Skeletal muscle satellite cell (primary cell): ENCODE results near the gene XKR7.
"Not testable (repeated sequence)": the region's sequence is repeated elsewhere in the genome, so short reads cannot be mapped to it uniquely, and the experiment has no call there.

Experiments used
- H3K27me3 ChIP-seq: 2 replicates; pipeline ENCODE4 v1.7.0; 2013; ENCODE audit warnings: low read length; ENCODE audit not compliant: control insufficient read depth, insufficient read depth
- H3K36me3 ChIP-seq: 2 replicates; pipeline ENCODE4 v1.7.0; 2013; ENCODE audit warnings: mild to moderate bottlenecking, control low read depth, low read length; ENCODE audit not compliant: insufficient read depth
- H3K4me1 ChIP-seq: 2 replicates; pipeline ENCODE4 v1.7.0; 2013; ENCODE audit warnings: low read length; ENCODE audit not compliant: control insufficient read depth, insufficient read depth
- H3K4me2 ChIP-seq: 2 replicates; pipeline ENCODE4 v1.7.0; 2013; ENCODE audit warnings: mild to moderate bottlenecking, low read length
- H3K4me3 ChIP-seq: 2 replicates; pipeline ENCODE4 v1.7.0; 2013; ENCODE audit warnings: low read length
- H3K9ac ChIP-seq: 2 replicates; pipeline ENCODE4 v1.7.0; 2013; ENCODE audit warnings: mild to moderate bottlenecking, low read depth, low read length, moderate library complexity
- H3K9me3 ChIP-seq: replicated peaks from 2 replicates; pipeline ENCODE4 v1.7.0; 2013; ENCODE audit warnings: mild to moderate bottlenecking, control low read depth, low read length

Gene XKR7

DNA sequence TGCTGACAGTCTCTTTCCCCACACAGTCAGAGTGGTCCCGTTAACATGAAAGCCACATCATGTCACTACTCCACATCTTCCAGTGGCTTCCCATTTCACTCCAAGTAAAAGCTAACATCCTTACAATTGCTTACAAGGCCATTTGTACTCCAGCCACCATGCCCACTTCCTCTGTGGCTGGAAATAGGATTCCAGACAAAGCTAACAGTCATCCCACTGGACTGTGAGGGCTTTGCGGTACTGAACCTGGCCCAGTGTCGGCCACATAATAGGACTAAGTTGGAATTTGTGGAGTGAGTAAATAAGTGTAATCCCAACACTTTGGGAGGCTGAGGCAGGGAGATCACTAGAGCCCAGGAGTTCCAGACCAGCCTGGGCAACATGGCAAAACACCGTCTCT lies 53.1 kb downstream of the XKR7 start:
- no peaks in the 10 kb centered on the region for H3K9me3 ChIP-seq
- H3K4me1 ChIP-seq = no peaks in the 10 kb centered on the region
- H3K27me3 ChIP-seq = peaks cover 69% of the 10 kb centered on the region

DNA sequence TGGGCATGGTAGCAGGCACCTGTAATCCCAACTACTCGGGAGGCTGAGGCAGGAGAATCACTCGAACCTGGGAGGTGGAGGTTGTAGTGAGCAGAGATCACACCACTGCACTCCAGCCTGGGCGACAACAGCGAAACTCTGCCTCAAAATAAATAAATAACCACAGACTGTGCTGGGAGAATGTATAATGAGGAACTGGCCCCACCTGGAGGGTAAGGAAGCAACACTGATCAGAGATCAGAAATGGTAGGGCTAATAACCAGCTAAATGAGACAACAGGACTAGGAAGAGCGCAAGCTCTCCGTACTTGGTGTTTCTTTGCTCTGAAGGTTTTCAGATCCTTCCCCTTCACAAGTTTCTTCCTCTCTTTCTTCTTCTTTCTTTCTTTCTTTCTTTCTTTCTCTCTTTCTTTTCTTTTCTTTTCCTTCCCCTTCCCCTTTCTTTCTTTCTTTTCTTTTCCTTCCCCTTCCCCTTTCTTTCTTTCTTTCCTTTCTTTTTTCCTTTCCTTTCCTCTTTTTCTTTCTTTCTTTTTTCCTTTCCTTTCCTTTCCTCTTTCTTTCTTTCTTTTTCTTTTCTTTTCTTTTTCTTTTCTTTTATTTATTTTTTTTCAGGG lies 56.8 kb downstream of the XKR7 start:
- Histone ChIP-seq H3K27me3 (peaks cover 79% of the 10 kb centered on the region), H3K4me1 (no peaks in the 10 kb centered on the region), H3K4me2 (no peak overlapping the region), H3K9me3 (no peaks in the 10 kb centered on the region), H3K36me3 (no peaks in the 10 kb centered on the region), H3K4me3 (no peak overlapping the region), H3K9ac (no peak overlapping the region)

More for the DNA sequence above, 53.1 kb downstream of the XKR7 start:
- no peak overlapping the region for H3K4me3 ChIP-seq
- no peak overlapping the region for H3K9ac ChIP-seq
- H3K36me3 ChIP-seq = no peaks in the 10 kb centered on the region
- no peak overlapping the region for H3K4me2 ChIP-seq

DNA sequence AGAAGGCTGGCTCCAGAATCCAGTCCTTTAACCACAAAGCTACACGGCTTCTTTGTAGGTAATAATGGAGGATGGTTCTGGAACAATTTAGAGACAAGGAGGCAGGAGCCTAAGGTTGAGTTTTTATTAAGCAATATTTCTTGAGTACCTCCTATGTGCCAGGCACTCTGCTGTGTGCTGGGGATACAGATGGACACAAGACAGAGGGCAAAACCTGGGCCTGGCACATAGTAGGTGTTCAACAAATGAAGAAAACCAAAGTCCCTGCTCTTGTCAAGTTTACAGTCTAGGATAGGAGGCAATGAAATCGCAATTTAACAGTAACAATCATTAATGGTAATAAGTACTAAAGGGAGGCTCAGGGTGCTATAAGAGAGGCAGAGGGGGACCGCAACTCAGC lies 59.7 kb downstream of the XKR7 start:
- no peaks in the 10 kb centered on the region for H3K36me3 ChIP-seq
- H3K9me3 ChIP-seq = no peaks in the 10 kb centered on the region
- H3K4me3 ChIP-seq = no peak overlapping the region
- peaks cover 3% of the 10 kb centered on the region for H3K4me1 ChIP-seq
- no peak overlapping the region for H3K4me2 ChIP-seq
- H3K9ac ChIP-seq = no peak overlapping the region
- H3K27me3 ChIP-seq = peaks cover 76% of the 10 kb centered on the region

DNA sequence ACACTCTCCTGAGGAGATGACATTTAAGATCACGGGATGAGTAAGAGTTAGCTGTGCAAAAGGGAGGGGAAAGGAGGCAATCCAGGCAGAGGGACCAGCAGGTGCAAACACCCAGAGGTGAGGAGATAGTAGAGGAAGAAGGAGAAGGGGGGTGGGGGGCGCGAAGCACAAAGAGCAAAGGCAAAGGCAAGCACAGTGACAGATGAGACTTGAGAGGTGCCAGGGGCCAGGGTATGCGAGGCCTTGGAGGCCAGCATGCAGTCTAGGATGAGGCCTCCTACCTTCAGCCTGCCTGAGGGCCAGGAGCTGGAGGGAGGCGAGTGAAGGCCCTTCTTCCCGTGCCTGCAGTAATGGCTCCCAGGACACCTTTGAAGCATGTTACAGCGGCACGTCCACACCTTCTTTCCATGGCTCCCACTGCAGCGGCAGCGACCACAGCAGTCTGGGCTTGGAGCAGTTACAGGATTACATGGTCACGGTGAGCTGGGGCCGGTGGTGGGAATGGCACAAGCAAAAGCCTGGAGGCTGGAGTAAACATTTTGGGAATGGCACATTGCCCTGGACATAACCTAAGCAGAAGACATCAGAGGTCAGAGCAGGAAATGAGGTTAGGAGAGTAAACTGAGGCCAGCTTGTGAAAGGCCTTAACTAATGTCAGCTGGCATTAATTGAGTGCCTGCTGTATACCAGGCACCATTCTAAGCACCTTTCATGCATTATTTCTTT lies 60.9 kb downstream of the XKR7 start:
- Histone ChIP-seq H3K36me3 (no peaks in the 10 kb centered on the region), H3K4me2 (no peak overlapping the region), H3K4me1 (peaks cover 3% of the 10 kb centered on the region), H3K27me3 (peaks cover 79% of the 10 kb centered on the region), H3K9ac (no peak overlapping the region), H3K9me3 (no peaks in the 10 kb centered on the region), H3K4me3 (no peak overlapping the region)

DNA sequence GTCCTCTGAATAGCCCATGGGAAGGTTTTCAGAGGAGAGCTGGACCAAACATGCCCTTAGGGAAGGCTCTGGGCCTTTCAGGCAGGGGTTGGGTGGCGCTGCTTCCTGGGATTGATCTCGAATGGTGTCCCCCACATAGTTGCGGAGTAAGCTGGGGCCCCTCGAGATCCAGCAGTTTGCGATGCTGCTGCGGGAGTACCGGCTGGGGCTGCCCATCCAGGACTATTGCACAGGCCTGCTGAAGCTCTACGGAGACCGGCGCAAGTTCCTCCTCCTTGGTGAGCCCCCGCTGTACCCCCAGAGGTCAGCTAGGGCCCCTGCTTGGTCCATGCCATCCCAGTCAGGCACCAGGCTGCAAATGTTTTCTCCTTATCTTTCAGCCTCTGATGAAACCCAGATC lies 61.6 kb downstream of the XKR7 start:
- Histone ChIP-seq H3K4me1 (peaks cover 3% of the 10 kb centered on the region), H3K36me3 (no peaks in the 10 kb centered on the region), H3K9ac (no peak overlapping the region), H3K4me2 (no peak overlapping the region), H3K4me3 (no peak overlapping the region), H3K27me3 (peaks cover 82% of the 10 kb centered on the region), H3K9me3 (no peaks in the 10 kb centered on the region)

DNA sequence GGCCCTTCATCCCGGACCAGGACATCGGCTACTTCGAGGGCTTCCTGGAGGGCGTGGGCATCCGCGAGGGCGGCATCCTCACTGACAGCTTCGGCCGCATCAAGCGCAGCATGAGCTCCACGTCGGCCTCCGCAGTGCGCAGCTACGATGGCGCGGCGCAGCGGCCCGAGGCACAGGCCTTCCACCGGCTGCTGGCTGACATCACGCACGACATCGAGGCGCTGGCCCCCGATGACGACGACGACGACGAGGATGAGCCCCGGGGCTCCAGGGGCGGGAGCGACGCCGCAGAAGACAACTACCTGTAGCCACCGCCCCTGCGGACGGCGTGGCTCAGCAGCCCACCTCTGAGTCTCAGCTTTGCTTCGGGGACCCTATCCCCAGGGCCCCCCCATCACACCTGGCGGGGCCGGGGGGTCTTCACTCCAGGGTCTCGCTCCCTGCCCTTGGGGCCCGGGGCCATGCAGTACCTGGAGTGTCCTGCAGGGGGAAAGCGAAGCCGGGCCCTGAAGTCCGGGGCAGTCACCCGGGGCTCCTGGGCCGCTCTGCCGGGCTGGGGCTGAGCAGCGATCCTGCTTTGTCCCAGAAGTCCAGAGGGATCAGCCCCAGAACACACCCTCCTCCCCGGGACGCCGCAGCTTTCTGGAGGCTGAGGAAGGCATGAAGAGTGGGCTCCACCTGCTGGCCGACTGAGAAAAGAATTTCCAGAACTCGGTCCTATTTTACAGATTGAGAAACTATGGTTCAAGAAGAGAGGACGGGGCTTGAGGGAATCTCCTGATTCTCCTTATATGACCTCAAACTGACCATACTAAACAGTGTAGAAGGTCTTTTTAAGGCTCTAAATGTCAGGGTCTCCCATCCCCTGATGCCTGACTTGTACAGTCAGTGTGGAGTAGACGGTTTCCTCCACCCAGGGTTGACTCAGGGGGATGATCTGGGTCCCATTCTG lies 63.3 kb downstream of the XKR7 start:
- Histone ChIP-seq H3K4me1 (peaks cover 3% of the 10 kb centered on the region), H3K9me3 (no peaks in the 10 kb centered on the region), H3K4me2 (peak overlapping the region; percentile 70), H3K9ac (no peak overlapping the region), H3K4me3 (no peak overlapping the region), H3K36me3 (no peaks in the 10 kb centered on the region), H3K27me3 (peaks cover 89% of the 10 kb centered on the region)

DNA sequence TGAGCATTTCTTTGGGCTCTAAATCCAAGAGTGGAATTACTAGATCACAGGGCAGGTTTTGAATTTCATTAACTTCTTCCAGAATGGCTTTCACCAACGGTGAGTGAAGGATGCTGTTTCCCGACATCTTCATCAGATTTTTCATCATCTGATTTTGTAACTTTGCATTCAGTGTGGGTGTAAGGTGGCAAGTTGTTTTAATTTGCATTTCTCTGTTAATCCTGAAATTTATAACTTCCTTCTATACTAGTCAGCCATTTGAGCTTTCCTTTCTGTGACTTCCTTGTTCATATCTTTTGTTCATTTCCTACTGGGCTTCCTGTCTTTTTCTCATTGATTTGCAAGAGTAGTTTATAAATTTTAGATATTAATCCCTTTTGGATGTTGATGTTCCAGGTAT lies 65.4 kb downstream of the XKR7 start:
- peaks cover 3% of the 10 kb centered on the region for H3K4me1 ChIP-seq
- peaks cover 94% of the 10 kb centered on the region for H3K27me3 ChIP-seq
- no peak overlapping the region for H3K9ac ChIP-seq
- H3K4me3 ChIP-seq = no peak overlapping the region
- H3K9me3 ChIP-seq = no peaks in the 10 kb centered on the region
- H3K36me3 ChIP-seq = no peaks in the 10 kb centered on the region
- no peak overlapping the region for H3K4me2 ChIP-seq

DNA sequence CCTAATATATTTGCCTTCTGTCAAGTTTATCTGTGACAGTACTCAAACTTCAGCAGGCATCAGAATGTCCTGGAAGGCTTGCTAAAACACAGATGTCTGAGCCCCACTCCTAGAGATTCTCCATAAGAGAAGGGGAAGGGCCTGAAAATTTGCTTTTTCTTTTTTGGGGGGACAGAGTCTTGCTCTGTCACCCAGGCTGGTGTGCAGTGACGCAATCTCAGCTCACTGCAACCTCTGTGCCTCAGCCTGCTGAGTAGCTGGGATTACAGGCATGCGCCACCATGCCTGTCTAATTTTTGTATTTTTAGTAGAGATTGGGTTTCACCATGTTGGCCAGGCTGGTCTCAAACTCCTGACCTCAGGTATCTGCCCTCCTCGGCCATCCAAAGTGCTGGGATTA lies 65.8 kb downstream of the XKR7 start:
- not testable (repeated sequence) for H3K9ac ChIP-seq, H3K4me3 ChIP-seq, H3K36me3 ChIP-seq, H3K4me1 ChIP-seq, H3K9me3 ChIP-seq, H3K4me2 ChIP-seq
- H3K27me3 ChIP-seq = peaks cover 90% of the 10 kb centered on the region

DNA sequence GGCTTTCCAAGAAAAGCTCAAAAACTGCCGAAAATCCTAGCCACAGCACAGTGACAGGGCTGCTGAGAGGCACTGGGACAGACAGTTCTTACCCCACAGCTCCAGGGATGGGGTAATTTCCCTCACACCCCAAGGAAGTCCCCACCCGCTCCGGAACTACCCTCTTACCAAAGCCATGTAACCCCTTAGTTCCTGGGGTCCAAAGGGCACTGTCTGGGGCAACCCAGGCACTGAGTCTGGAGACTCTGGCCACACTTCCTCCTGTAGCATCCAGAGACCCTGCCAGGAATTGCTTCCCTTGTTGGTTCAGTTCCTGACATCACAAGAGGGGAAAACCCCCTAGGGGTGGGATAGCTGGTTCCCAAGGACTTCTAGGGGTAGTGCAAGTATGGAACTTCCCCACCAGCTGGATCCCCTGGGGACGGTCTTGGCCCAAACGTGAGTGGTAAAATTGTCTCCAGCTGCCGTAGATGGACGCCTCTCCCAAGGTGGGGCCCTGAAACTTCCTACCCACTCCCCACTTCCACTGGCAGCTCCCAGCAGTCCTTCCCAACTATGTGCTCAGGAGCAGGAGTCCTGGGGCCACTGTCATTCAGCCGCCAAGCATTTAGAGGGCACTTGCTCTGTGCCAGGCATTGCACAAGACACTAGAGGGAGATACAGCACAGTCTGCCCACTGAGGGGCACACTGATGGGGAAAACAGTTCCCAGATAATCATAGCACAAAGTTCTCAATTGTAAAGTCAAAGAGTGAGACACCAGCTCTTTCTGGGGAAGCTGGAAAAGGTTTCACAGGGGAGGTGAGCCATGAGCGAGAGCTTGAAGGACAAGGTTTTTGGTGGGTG lies 66.9 kb downstream of the XKR7 start:
- Histone ChIP-seq H3K36me3 (no peaks in the 10 kb centered on the region), H3K4me3 (no peak overlapping the region), H3K9me3 (no peaks in the 10 kb centered on the region), H3K9ac (no peak overlapping the region), H3K4me1 (peaks cover 3% of the 10 kb centered on the region), H3K27me3 (peaks cover 84% of the 10 kb centered on the region), H3K4me2 (no peak overlapping the region)

DNA sequence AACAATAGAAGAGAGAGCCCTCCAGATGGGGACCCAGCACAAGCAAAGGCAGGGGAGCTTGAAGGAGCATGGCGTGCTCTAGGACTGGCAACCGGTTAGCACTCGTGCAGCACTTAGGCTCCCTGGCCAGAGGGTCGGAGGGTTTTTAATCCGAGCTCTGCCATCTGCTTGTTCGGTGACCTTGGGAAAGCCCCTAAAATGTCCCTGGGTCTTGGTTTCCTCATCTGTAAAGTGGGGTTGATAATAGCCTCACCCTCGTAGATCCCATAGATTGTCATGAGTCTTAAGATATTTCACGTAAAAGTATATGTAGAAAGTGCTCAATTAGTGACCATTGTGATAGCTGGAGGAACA lies 67.5 kb downstream of the XKR7 start:
- H3K9ac ChIP-seq = no peak overlapping the region

DNA sequence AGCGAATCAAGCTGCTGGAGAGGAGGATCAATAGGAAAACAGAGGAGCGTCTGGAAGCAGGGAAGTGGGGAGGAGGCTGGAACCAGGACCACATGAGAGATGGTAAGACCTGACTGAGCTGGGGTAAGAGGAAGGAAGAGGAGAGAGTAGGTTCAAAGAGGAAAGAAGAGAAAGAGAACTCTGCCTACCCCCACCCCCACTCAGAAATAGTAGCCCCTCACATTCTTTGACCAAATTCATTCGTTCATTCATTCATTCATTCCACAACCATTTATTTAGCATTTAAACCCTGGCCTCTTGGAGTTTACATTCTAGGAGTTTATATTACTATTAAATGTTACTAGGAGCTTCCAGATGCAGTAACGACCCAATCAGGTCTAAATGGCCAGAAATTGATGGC lies 68.3 kb downstream of the XKR7 start:
- Histone ChIP-seq H3K9me3 (no peaks in the 10 kb centered on the region), H3K9ac (no peak overlapping the region), H3K36me3 (no peaks in the 10 kb centered on the region), H3K4me1 (peaks cover 1% of the 10 kb centered on the region), H3K4me2 (no peak overlapping the region), H3K4me3 (no peak overlapping the region), H3K27me3 (peaks cover 81% of the 10 kb centered on the region)

More for the DNA sequence above, 67.5 kb downstream of the XKR7 start:
- H3K4me3 ChIP-seq = no peak overlapping the region
- H3K27me3 ChIP-seq = peaks cover 83% of the 10 kb centered on the region
- H3K4me1 ChIP-seq = peaks cover 3% of the 10 kb centered on the region
- no peaks in the 10 kb centered on the region for H3K9me3 ChIP-seq
- H3K36me3 ChIP-seq = no peaks in the 10 kb centered on the region
- no peak overlapping the region for H3K4me2 ChIP-seq
